Esophagus muscularis mucosa (tissue), 4 donors: ENCODE results near the gene KLHL29.

Source experiments
- CTCF ChIP-seq, 3 experiments: fragments of 200-600 bp in 2 of 3; fragments of 450-650 bp in 1 of 3; sonication (generic) in 2 of 3; IDR thresholded peaks; one replicate each; pipeline ENCODE4 v1.5.1; 2017 to 2019; ENCODE audit warnings: antibody characterized with exemption in 3 of 3, mild to moderate bottlenecking in 2 of 3, moderate library complexity in 1 of 3
- EP300 ChIP-seq: sonication (generic); formaldehyde crosslinking; IDR thresholded peaks from one replicate; pipeline ENCODE4 v1.6.1; 2017; ENCODE audit warnings: antibody characterized with exemption
- POLR2A ChIP-seq: fragments of 450-650 bp; IDR thresholded peaks from one replicate; pipeline ENCODE4 v1.6.1; 2017; ENCODE audit warnings: antibody characterized with exemption, moderate library complexity, mild to moderate bottlenecking, low read depth

GRCh38 chr2:23696752-23697045 is 311.7 kb downstream of the KLHL29 start:
- no peak for TF ChIP-seq CTCF (IDR thresholded peaks at IDR 0.05)
- no peak for TF ChIP-seq EP300
- TF ChIP-seq POLR2A, result no peak
